ENCODE data around the gene CAPN10.
"Not testable (repeated sequence)": the region's sequence is repeated elsewhere in the genome, so short reads cannot be mapped to it uniquely, and the experiment has no call there.

Gene CAPN10

GRCh38 chr2:240603081-240603835 is 16.7 kb downstream of the CAPN10 start:
- DNase-seq (ENCODE audit: low spot score), result no peak

GRCh38 chr2:240603846-240604245 is 17.3 kb downstream of the CAPN10 start:
- DNase-seq (ENCODE audit: low spot score), result no peak

- peak; percentile 95 for DNase-seq (ENCODE audit: low spot score)
Measured at GRCh38 chr2:240604291-240604938, 17.9 kb downstream of the CAPN10 start.

- DNase-seq (ENCODE audit: low spot score), result no peak
Measured at GRCh38 chr2:240604939-240605716, 18.6 kb downstream of the CAPN10 start.

GRCh38 chr2:240605867-240606743 is 19.6 kb downstream of the CAPN10 start:
- DNase-seq (ENCODE audit: low spot score), result no peak

GRCh38 chr2:240611601-240612210 is 25.2 kb downstream of the CAPN10 start:
- no peak for DNase-seq (ENCODE audit: low spot score)

- no peak for DNase-seq (ENCODE audit: low spot score)
Measured at GRCh38 chr2:240613781-240614180, 27.2 kb downstream of the CAPN10 start.

GRCh38 chr2:240614391-240614790 is 27.9 kb downstream of the CAPN10 start:
- no peak for DNase-seq (ENCODE audit: low spot score)

GRCh38 chr2:240615396-240615795 is 28.9 kb downstream of the CAPN10 start:
- DNase-seq (ENCODE audit: low spot score), result no peak

GRCh38 chr2:240615820-240616547 is 29.4 kb downstream of the CAPN10 start:
- no peak for DNase-seq (ENCODE audit: low spot score)

- DNase-seq (ENCODE audit: low spot score), result not testable (repeated sequence)
Measured at GRCh38 chr2:240616860-240617666, 30.5 kb downstream of the CAPN10 start.

- DNase-seq (ENCODE audit: low spot score), result no peak
Measured at GRCh38 chr2:240618776-240619175, 32.2 kb downstream of the CAPN10 start.

- DNase-seq (ENCODE audit: low spot score), result no peak
Measured at GRCh38 chr2:240619506-240620148, 33.1 kb downstream of the CAPN10 start.

GRCh38 chr2:240620149-240620731 is 33.7 kb downstream of the CAPN10 start:
- DNase-seq (ENCODE audit: low spot score), result no peak

- no peak for DNase-seq (ENCODE audit: low spot score)
Measured at GRCh38 chr2:240620859-240621258, 34.3 kb downstream of the CAPN10 start.

- DNase-seq (ENCODE audit: low spot score), result no peak
Measured at GRCh38 chr2:240622060-240622411, 35.5 kb downstream of the CAPN10 start.

GRCh38 chr2:240622531-240623235 is 36.1 kb downstream of the CAPN10 start:
- DNase-seq (ENCODE audit: low spot score), result no peak

GRCh38 chr2:240623531-240624010 is 37.0 kb downstream of the CAPN10 start:
- DNase-seq (ENCODE audit: low spot score), result no peak

Data from iPS-NIHi11 (cell line).